Measurements from ENCODE around the gene DLG2.

- no peak for TF ChIP-seq TEAD4 (IDR thresholded peaks at IDR 0.05; ENCODE audit: low read depth, low read length)
- no peak for TF ChIP-seq EP300 (IDR thresholded peaks at IDR 0.05; ENCODE audit: borderline replicate concordance in 1 of 2, low read depth in 2 of 2, low read length in 2 of 2)
- no peak for TF ChIP-seq CREB1 (IDR thresholded peaks at IDR 0.05)
- TF ChIP-seq BRCA1 (IDR thresholded peaks at IDR 0.05; ENCODE audit: low read depth, low read length): no peak
- TF ChIP-seq POLR2A (IDR thresholded peaks at IDR 0.05; ENCODE audit: control extremely low read depth in 1 of 2, low read depth in 2 of 2, low read length in 2 of 2): no peak
- no peak for TF ChIP-seq CTCF (IDR thresholded peaks at IDR 0.05; ENCODE audit: control extremely low read depth in 1 of 3, insufficient read depth in 1 of 3, low read depth in 1 of 3, low read length in 3 of 3)
- no peak for TF ChIP-seq MAX (IDR thresholded peaks at IDR 0.05)
- TF ChIP-seq TAF1 (IDR thresholded peaks at IDR 0.05; ENCODE audit: low read depth, low read length): no peak
- no peak for TF ChIP-seq YY1 (IDR thresholded peaks at IDR 0.05; ENCODE audit: low read depth, low read length)
- TF ChIP-seq SUZ12 (IDR thresholded peaks at IDR 0.05; ENCODE audit: low read length): no peak
- no peak for TF ChIP-seq SP1 (IDR thresholded peaks at IDR 0.05; ENCODE audit: low read depth, low read length)
- TF ChIP-seq RAD21 (IDR thresholded peaks at IDR 0.05 in 1 of 2, conservative IDR thresholded peaks at IDR 0.05 in 1 of 2; ENCODE audit: low read depth in 2 of 2, low read length in 2 of 2): no peak
These were observed 831.4 kb downstream of the DLG2 start for GRCh38 chr11:84795698-84796097.
